ENCODE measurements around the gene CEP112.

The CEP112 gene

GRCh38 chr17:65588181-65588808 is 603.6 kb downstream of the CEP112 start:
- DNase-seq (ENCODE audit: low read depth) = no peak
- TF ChIP-seq CTCF (IDR thresholded peaks at IDR 0.05; ENCODE audit: low read depth, low read length) (no peak), MYC (IDR thresholded peaks at IDR 0.05; ENCODE audit: low read depth, low read length) (no peak), POLR2A (IDR thresholded peaks at IDR 0.05; ENCODE audit: extremely low read depth, insufficient read length) (no peak)
- TF ChIP-seq, protein P1, sequence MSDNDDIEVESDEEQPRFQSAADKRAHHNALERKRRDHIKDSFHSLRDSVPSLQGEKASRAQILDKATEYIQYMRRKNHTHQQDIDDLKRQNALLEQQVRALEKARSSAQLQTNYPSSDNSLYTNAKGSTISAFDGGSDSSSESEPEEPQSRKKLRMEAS (IDR thresholded peaks at IDR 0.05; ENCODE audit: low read depth, low read length) = no peak
- no peak overlapping the region for H3K4me3 ChIP-seq (ENCODE audit: low read depth, low read length)

DNA sequence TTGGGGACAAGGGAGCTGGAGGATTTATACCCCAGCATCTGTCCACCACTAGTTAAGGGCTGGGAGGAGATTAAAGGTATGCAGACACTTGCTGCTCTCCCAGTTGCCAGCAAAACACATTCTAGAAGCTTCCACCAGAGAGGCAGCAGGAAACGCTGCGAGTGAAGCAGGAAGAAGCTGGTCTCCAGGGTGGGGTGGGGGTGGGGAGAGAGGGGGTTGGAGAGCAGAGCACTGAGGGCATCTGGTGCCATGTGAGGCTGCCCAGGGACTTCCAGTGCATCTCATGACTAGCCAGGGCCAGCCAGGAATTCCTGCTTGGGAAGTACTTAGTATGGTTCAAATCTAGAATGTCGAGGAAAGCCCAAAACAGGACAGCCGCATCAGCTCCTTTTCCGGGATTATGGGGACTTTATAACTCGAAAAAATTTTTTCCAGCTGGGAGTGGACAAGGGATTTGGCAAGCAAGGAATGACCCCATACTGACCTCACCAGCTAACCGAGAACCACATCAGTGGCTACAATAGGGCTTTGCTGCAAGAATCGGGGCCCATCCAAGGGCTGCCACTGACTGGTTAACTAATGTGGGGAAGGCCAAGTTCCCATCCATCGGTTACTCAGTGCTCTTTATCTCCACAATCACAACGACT is 604.3 kb downstream of the CEP112 start:
- no peak for TF ChIP-seq POLR2A (IDR thresholded peaks at IDR 0.05; ENCODE audit: extremely low read depth, insufficient read length)
- no peak for DNase-seq (ENCODE audit: low read depth)
- no peak overlapping the region for H3K4me3 ChIP-seq (ENCODE audit: low read depth, low read length)

DNA sequence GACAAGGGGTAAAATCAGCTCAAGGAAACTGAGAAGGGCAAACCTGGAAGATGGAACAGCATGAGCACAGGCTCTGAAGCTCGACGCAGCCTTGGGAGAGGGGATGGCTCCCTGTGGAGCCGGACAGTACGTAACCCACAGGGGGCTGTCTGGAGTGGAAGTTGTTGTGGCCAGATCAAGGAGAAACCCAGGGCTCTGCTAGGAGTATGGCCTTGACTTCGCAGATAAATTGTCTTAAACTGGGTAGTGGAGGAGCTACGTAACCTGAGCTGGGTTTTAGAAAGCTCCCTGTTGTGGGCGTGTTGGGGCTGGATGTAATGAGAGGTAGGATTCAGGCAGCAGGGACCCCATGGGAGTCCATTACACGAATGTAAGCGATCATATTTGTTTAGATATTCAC is 605.0 kb downstream of the CEP112 start:
- no peak overlapping the region for H3K4me3 ChIP-seq (ENCODE audit: low read depth, low read length)
- TF ChIP-seq POLR2A (IDR thresholded peaks at IDR 0.05; ENCODE audit: extremely low read depth, insufficient read length) = no peak
- TF ChIP-seq, protein P1 (IDR thresholded peaks at IDR 0.05; ENCODE audit: low read depth, low read length) = no peak
- no peak for TF ChIP-seq MYC (IDR thresholded peaks at IDR 0.05; ENCODE audit: low read depth, low read length)
- TF ChIP-seq CTCF (IDR thresholded peaks at IDR 0.05; ENCODE audit: low read depth, low read length) = no peak
- no peak for DNase-seq (ENCODE audit: low read depth)

All from NB4 (cell line).